BE2C (cell line): Measurements from ENCODE around the gene HNF1B.

Source experiments
- DNase-seq: peaks from one replicate; pipeline ENCODE4 v3.0.0-alpha.2; 2020
- H3K27me3 ChIP-seq: fragments of 250-450 bp; sonication (Bioruptor Pico); 2 replicates; pipeline ENCODE4 v1.5.1; 2020; ENCODE audit warnings: mild to moderate bottlenecking
- H3K36me3 ChIP-seq: fragments of 250-450 bp; sonication (Bioruptor Pico); 2 replicates; pipeline ENCODE4 v1.5.1; 2020; ENCODE audit warnings: mild to moderate bottlenecking
- H3K4me1 ChIP-seq: fragments of 250-450 bp; sonication (Bioruptor Pico); 2 replicates; pipeline ENCODE4 v1.5.1; 2020
- H3K4me3 ChIP-seq: 2 replicates; pipeline ENCODE4 v1.5.1; 2011; ENCODE audit warnings: low read depth, low read length
- H3K9me3 ChIP-seq: fragments of 250-450 bp; sonication (Bioruptor Pico); 2 replicates; pipeline ENCODE4 v1.5.1; 2020
- CTCF ChIP-seq: IDR thresholded peaks from 2 replicates; pipeline ENCODE4 v1.5.1; 2012; ENCODE audit warnings: mild to moderate bottlenecking, low read depth, low read length

The HNF1B gene

GRCh38 chr17:37735165-37735564 lies 9.7 kb downstream of the HNF1B start:
- Histone ChIP-seq H3K27me3 (peaks cover 68% of the 10 kb centered on the region), H3K9me3 (no peaks in the 10 kb centered on the region), H3K4me3 (no peak overlapping the region), H3K36me3 (no peaks in the 10 kb centered on the region), H3K4me1 (no peaks in the 10 kb centered on the region)
- no peak for DNase-seq
- TF ChIP-seq CTCF: no peak

GRCh38 chr17:37732316-37732715 lies 12.5 kb downstream of the HNF1B start:
- H3K36me3 ChIP-seq: no peaks in the 10 kb centered on the region
- no peak for TF ChIP-seq CTCF

GRCh38 chr17:37731056-37731455 lies 13.8 kb downstream of the HNF1B start:
- Histone ChIP-seq H3K4me3 (no peak overlapping the region), H3K27me3 (peaks cover 42% of the 10 kb centered on the region), H3K9me3 (no peaks in the 10 kb centered on the region), H3K36me3 (no peaks in the 10 kb centered on the region), H3K4me1 (no peaks in the 10 kb centered on the region)
- no peak for DNase-seq
- no peak for TF ChIP-seq CTCF

More at GRCh38 chr17:37732316-37732715, 12.5 kb downstream of the HNF1B start:
- H3K9me3 ChIP-seq: no peaks in the 10 kb centered on the region
- no peak for DNase-seq
- H3K27me3 ChIP-seq: peaks cover 49% of the 10 kb centered on the region
- no peaks in the 10 kb centered on the region for H3K4me1 ChIP-seq
- no peak overlapping the region for H3K4me3 ChIP-seq

- no peaks in the 10 kb centered on the region for H3K36me3 ChIP-seq
- no peak for DNase-seq
- H3K4me1 ChIP-seq: no peaks in the 10 kb centered on the region
- TF ChIP-seq CTCF: no peak
- H3K9me3 ChIP-seq: no peaks in the 10 kb centered on the region
- no peak overlapping the region for H3K4me3 ChIP-seq
- H3K27me3 ChIP-seq: peaks cover 32% of the 10 kb centered on the region
Observed at GRCh38 chr17:37729905-37730304, 15.0 kb downstream of the HNF1B start.

GRCh38 chr17:37726891-37727675 lies 17.8 kb downstream of the HNF1B start:
- Histone ChIP-seq H3K27me3 (peaks cover 15% of the 10 kb centered on the region), H3K4me3 (no peak overlapping the region), H3K36me3 (no peaks in the 10 kb centered on the region), H3K9me3 (no peaks in the 10 kb centered on the region), H3K4me1 (no peaks in the 10 kb centered on the region)
- no peak for TF ChIP-seq CTCF
- DNase-seq: no peak

GRCh38 chr17:37726248-37726647 lies 18.6 kb downstream of the HNF1B start:
- Histone ChIP-seq H3K4me3 (no peak overlapping the region), H3K4me1 (no peaks in the 10 kb centered on the region), H3K36me3 (no peaks in the 10 kb centered on the region), H3K9me3 (no peaks in the 10 kb centered on the region), H3K27me3 (peaks cover 13% of the 10 kb centered on the region)
- no peak for DNase-seq
- TF ChIP-seq CTCF: no peak
